H1 (cell line): ENCODE measurements around the gene RSAD1. TPM values are rescaled to one million over a fixed set of nuclear protein-coding genes. Genes with fewer than 3 reads are reported as not detected.

Source experiments
- CTCF ChIA-PET: fragments of 300-600 bp; sonication (Branson Sonifier 250); formaldehyde crosslinking; loops from one replicate; lab custom pipeline; 2021; ENCODE audit not compliant: partially characterized antibody; lab: Charles Lee
- POLR2A ChIA-PET: fragments of 300-600 bp; sonication (Branson Sonifier 250); formaldehyde crosslinking; loops from one replicate; lab custom pipeline; 2021; ENCODE audit warnings: inconsistent platforms; ENCODE audit not compliant: partially characterized antibody; lab: Charles Lee
- DNase-seq, 2 experiments: peaks; one replicate each; pipeline versions ENCODE4 v3.0.0 to v3.0.0-alpha.2; 2010 to 2022; ENCODE audit warnings: low spot score in 2 of 2, low read depth in 1 of 2, mixed read lengths in 1 of 2
- FAIRE-seq: peaks from 2 replicates; lab custom pipeline; 2011; peaks lifted over from hg19 to GRCh38; lab: Jason Lieb, UNC
- H2AFZ ChIP-seq: 2 replicates; pipeline ENCODE4 v1.8.1; 2012; ENCODE audit warnings: low read length, inconsistent platforms
- H2AK5ac ChIP-seq: 2 replicates; pipeline ENCODE4 v1.6.1; 2013; ENCODE audit warnings: low read depth, low read length
- H2BK120ac ChIP-seq: replicated peaks from 2 replicates; pipeline ENCODE3; 2013; ENCODE audit warnings: low read depth, low read length, inconsistent platforms
- H2BK12ac ChIP-seq: 2 replicates; pipeline ENCODE4 v1.6.1; 2013; ENCODE audit warnings: low read depth, low read length
- H2BK15ac ChIP-seq: 2 replicates; pipeline ENCODE4 v1.6.1; 2013; ENCODE audit warnings: low read length
- H2BK20ac ChIP-seq: 2 replicates; pipeline ENCODE4 v1.6.1; 2013; ENCODE audit warnings: low read length
- H2BK5ac ChIP-seq: 2 replicates; pipeline ENCODE4 v1.6.1; 2013; ENCODE audit warnings: low read depth, low read length
- H3K14ac ChIP-seq: 2 replicates; pipeline ENCODE4 v1.6.1; 2013; ENCODE audit warnings: inconsistent platforms; ENCODE audit not compliant: insufficient read length
- H3K18ac ChIP-seq: 2 replicates; pipeline ENCODE4 v1.6.1; 2013; ENCODE audit warnings: low read length; ENCODE audit errors: extremely low read depth
- H3K23ac ChIP-seq: 2 replicates; pipeline ENCODE4 v1.6.1; 2013; ENCODE audit warnings: inconsistent platforms; ENCODE audit not compliant: insufficient read length
- H3K23me2 ChIP-seq: 2 replicates; pipeline ENCODE4 v1.6.1; 2013; ENCODE audit warnings: low read depth, low read length
- H3K27ac ChIP-seq: 2 replicates; pipeline ENCODE4 v1.6.1; 2011; ENCODE audit warnings: low read depth, low read length, inconsistent platforms
- H3K27me3 ChIP-seq, 4 experiments: replicated peaks in 1 of 4; 1 replicate in 1 of 4; 2 replicates in 3 of 4; pipeline versions ENCODE4 v1.6.1 to v1.8.1; 2011 to 2013; ENCODE audit warnings: low read length in 3 of 4, mild to moderate bottlenecking in 3 of 4, inconsistent platforms in 2 of 4, mixed read lengths in 2 of 4, moderate library complexity in 1 of 4; ENCODE audit not compliant: control insufficient read depth in 3 of 4, insufficient read depth in 3 of 4; ENCODE audit errors: extremely low read depth in 1 of 4
- H3K36me3 ChIP-seq, 4 experiments: 2 replicates each; pipeline versions ENCODE4 v1.6.1 to v1.8.1; 2011 to 2013; ENCODE audit warnings: mild to moderate bottlenecking in 4 of 4, low read length in 3 of 4, moderate library complexity in 2 of 4, control low read depth in 1 of 4, inconsistent platforms in 1 of 4; ENCODE audit not compliant: insufficient read depth in 4 of 4, control insufficient read depth in 2 of 4
- H3K4ac ChIP-seq: replicated peaks from 2 replicates; pipeline ENCODE3; 2013; ENCODE audit warnings: low read length, low read depth, mixed read lengths, inconsistent platforms; ENCODE audit not compliant: insufficient read length
- H3K4me1 ChIP-seq, 4 experiments: replicated peaks in 1 of 4; 1 replicate in 1 of 4; 2 replicates in 3 of 4; pipeline versions ENCODE4 v1.6.1 to v1.8.1; 2011 to 2013; ENCODE audit warnings: low read length in 3 of 4, inconsistent platforms in 2 of 4, mixed read lengths in 1 of 4; ENCODE audit not compliant: insufficient read depth in 4 of 4, control insufficient read depth in 3 of 4
- H3K4me2 ChIP-seq, 2 experiments: 2 replicates each; pipeline versions ENCODE4 v1.6.1 to v1.8.1; 2011 to 2013; ENCODE audit warnings: low read depth in 2 of 2, low read length in 2 of 2, control low read depth in 1 of 2, inconsistent platforms in 1 of 2, mild to moderate bottlenecking in 1 of 2; ENCODE audit not compliant: insufficient read depth in 1 of 2
- H3K4me3 ChIP-seq, 4 experiments: fragments of 200-600, 300-600 bp in 1 of 4; sonication (generic), shearing (Covaris generic), sonication (Bioruptor Twin) in 1 of 4; 2 replicates each; pipeline versions ENCODE4 v1.5.1 to v1.8.1; 2011 to 2016; ENCODE audit warnings: low read length in 4 of 4, low read depth in 3 of 4, control low read depth in 2 of 4, inconsistent platforms in 2 of 4, mild to moderate bottlenecking in 2 of 4, mixed read lengths in 1 of 4, moderate library complexity in 1 of 4; ENCODE audit not compliant: insufficient read depth in 2 of 4; ENCODE audit errors: extremely low read depth in 1 of 4
- H3K56ac ChIP-seq: replicated peaks from 2 replicates; pipeline ENCODE3; 2013; ENCODE audit warnings: low read depth, mild to moderate bottlenecking, mixed read lengths, low read length, inconsistent platforms; ENCODE audit not compliant: insufficient read length
- H3K79me1 ChIP-seq: 2 replicates; pipeline ENCODE4 v1.6.1; 2013; ENCODE audit warnings: low read depth, low read length, control low read depth
- H3K79me2 ChIP-seq, 2 experiments: 2 replicates each; pipeline versions ENCODE4 v1.6.1 to v1.8.1; 2012 to 2013; ENCODE audit warnings: low read length in 2 of 2, mild to moderate bottlenecking in 2 of 2, inconsistent platforms in 1 of 2; ENCODE audit not compliant: insufficient read depth in 2 of 2, control insufficient read depth in 1 of 2
- H3K9ac ChIP-seq, 4 experiments: replicated peaks in 1 of 4; 1 replicate in 1 of 4; 2 replicates in 3 of 4; pipeline versions ENCODE4 v1.6.1 to v1.8.1; 2011 to 2013; ENCODE audit warnings: low read depth in 3 of 4, low read length in 3 of 4, control low read depth in 2 of 4, mild to moderate bottlenecking in 2 of 4, moderate library complexity in 2 of 4, inconsistent platforms in 1 of 4; ENCODE audit errors: extremely low read depth in 1 of 4
- H3K9me3 ChIP-seq, 2 experiments: 2 replicates each; pipeline versions ENCODE4 v1.6.1 to v1.8.1; 2012 to 2013; ENCODE audit warnings: mild to moderate bottlenecking in 2 of 2, moderate library complexity in 2 of 2, control low read depth in 1 of 2, inconsistent platforms in 1 of 2, low read depth in 1 of 2, low read length in 1 of 2, mixed read lengths in 1 of 2; ENCODE audit not compliant: insufficient read depth in 2 of 2
- H4K20me1 ChIP-seq, 2 experiments: replicated peaks in 1 of 2; 2 replicates each; pipeline versions ENCODE3 to v1.8.1; 2011 to 2013; ENCODE audit warnings: inconsistent platforms in 2 of 2, low read length in 2 of 2, mild to moderate bottlenecking in 1 of 2; ENCODE audit not compliant: insufficient read depth in 2 of 2, control insufficient read depth in 1 of 2
- H4K5ac ChIP-seq: 2 replicates; pipeline ENCODE4 v1.6.1; 2013; ENCODE audit warnings: low read length, low read depth, mixed read lengths, inconsistent platforms; ENCODE audit not compliant: insufficient read length
- H4K8ac ChIP-seq: 2 replicates; pipeline ENCODE4 v1.8.0; 2013; ENCODE audit warnings: mild to moderate bottlenecking, moderate library complexity, low read length, inconsistent platforms; ENCODE audit not compliant: insufficient read depth; ENCODE audit errors: extremely low read depth
- H4K91ac ChIP-seq: replicated peaks from 2 replicates; pipeline ENCODE3; 2013; ENCODE audit warnings: low read length, mixed read lengths, inconsistent platforms; ENCODE audit not compliant: insufficient read length
- ASH2L ChIP-seq: fragments of 200-600, 300-600 bp; sonication (generic); IDR thresholded peaks from one replicate; pipeline ENCODE4 v1.7.1; 2017; ENCODE audit warnings: low read length
- BACH1 ChIP-seq: IDR thresholded peaks from 2 replicates; pipeline ENCODE4 v1.6.1; 2012; ENCODE audit warnings: low read length, improper control_type of control experiment
- CBX8 ChIP-seq: fragments of 300-800, 300-1000 bp; sonication (generic); IDR thresholded peaks from 2 replicates; pipeline ENCODE4 v1.7.1; 2016; ENCODE audit warnings: low read depth, low read length, borderline replicate concordance
- GABPA ChIP-seq: IDR thresholded peaks from 2 replicates; pipeline ENCODE4 v1.6.1; 2011; ENCODE audit warnings: mild to moderate bottlenecking, low read length, moderate library complexity, borderline replicate concordance; ENCODE audit not compliant: insufficient read depth
- POU5F1 ChIP-seq: IDR thresholded peaks from 2 replicates; pipeline ENCODE4 v1.6.1; 2011; ENCODE audit warnings: low read depth, mild to moderate bottlenecking, low read length, moderate library complexity
- RNF2 ChIP-seq: fragments of 200-900, 300-1000 bp; sonication (generic); IDR thresholded peaks from 2 replicates; pipeline ENCODE4 v1.7.1; 2016; ENCODE audit warnings: borderline replicate concordance, low read depth, mild to moderate bottlenecking, antibody characterized with exemption, low read length; ENCODE audit not compliant: poor library complexity, severe bottlenecking; ENCODE audit errors: missing control alignments
- SAP30 ChIP-seq: fragments of 300-600 bp; sonication (generic); IDR thresholded peaks from 2 replicates; pipeline ENCODE4 v1.7.1; 2012; ENCODE audit warnings: low read length, moderate library complexity, mild to moderate bottlenecking, inconsistent platforms; ENCODE audit not compliant: insufficient read depth, insufficient replicate concordance
- SP2 ChIP-seq: IDR thresholded peaks from 2 replicates; pipeline ENCODE4 v1.6.1; 2012; ENCODE audit warnings: mild to moderate bottlenecking, low read length, inconsistent platforms
- YY1 ChIP-seq: IDR thresholded peaks from 2 replicates; pipeline ENCODE4 v1.6.1; 2011; ENCODE audit warnings: low read depth, mild to moderate bottlenecking, low read length
- ZNF274 ChIP-seq: IDR thresholded peaks from 2 replicates; pipeline ENCODE4 v1.7.0; 2012; ENCODE audit warnings: low read length, borderline replicate concordance; ENCODE audit errors: extremely low read depth
- WGBS, 2 experiments: shearing (Covaris generic) in 1 of 2; methylation state at CpG; one replicate each; pipeline versions ENCODE4 v1.1.6 to v1.1.7; 2013 to 2015; ENCODE audit warnings: low lambda C conversion rate in 2 of 2, mixed read lengths in 2 of 2, inconsistent platforms in 1 of 2, low coverage in 1 of 2, missing lambda C conversion rate in 1 of 2; ENCODE audit not compliant: insufficient replicate concordance in 2 of 2, insufficient coverage in 1 of 2, insufficient read length in 1 of 2; ENCODE audit errors: extremely low coverage in 1 of 2, missing lambda C conversion rate in 1 of 2; 5-methylcytosine and 5-hydroxymethylcytosine counted together
- polyA plus RNA-seq, 7 experiments: library from polyadenylated mRNA; depleted of rRNA in 3 of 7; stranded (reverse) in 5 of 7; unstranded in 2 of 7; fragments of >200 nt in 5 of 7; fragments of 200-250 nt in 2 of 7; gene quantifications; 1 replicate in 5 of 7; 2 replicates in 1 of 7; 4 replicates in 1 of 7; pipeline versions ENCODE4 v1.2.1 to v1.2.3, GENCODE V29; 2011 to 2013; ENCODE audit warnings: missing spikeins in 2 of 7, mixed read lengths in 2 of 7
- total RNA-seq: library from RNA; stranded (reverse); fragmentation: NEBNext Ultra II Directional; extraction: Animal tissue kit (Norgen Biotek cat#: 25700); gene quantifications from 2 replicates; pipeline ENCODE4 v1.2.1, GENCODE V29; 2021

The RSAD1 gene
- total and polyA plus RNA-seq, 2 of the 8 experiments (the other 6 are each of a cell fraction or from before 2014, with no cell fraction given), result 17.9 to 33.5 TPM

DNA sequence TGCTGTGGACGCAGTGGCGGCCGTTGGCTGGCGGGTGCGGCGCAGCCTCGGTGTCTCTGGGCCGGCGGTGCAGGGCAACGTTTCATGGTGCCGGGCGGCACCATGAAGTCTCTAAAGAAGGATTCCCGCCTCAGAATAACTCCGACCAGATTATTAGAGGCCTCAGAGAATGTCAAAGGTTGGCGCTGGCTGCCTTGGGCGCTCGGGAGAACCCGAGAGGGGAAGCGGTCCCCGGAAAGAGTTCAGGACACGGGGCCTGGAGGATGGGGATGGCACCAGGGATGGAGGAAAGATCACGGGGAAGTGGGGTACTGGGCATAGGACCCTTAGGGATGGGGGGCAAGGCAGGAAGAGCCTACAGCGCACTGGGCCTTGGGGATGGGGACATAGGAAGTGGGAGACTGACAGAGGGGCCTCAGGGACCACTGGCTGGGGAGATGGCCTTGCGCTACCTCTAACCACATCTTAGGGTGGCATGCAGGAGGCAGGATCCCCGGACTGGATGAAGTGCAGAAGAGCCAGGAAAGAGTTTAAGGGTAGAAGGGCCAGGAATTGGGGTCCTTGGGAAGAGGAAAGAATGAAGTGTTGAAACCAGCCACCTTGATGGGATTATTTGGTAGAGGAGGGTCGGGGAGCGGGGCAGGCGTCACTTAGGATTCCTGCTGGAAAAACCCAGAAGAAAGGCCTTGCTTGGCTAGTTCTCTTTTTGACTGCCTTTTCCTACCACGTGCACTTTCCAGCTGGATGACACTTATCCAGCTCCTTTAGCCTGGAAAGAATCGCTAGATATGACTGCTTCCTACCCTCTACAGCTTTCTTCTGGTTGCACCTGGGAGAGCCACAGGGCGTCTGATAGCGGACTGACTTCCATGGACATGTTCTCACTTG is 30.2 kb downstream of the RSAD1 start:
- ChIA-PET POLR2A (no interaction called here), CTCF (interaction anchor here (0.7 to 1.8 kb wide), 7 partner anchors 8 to 310 kb away, joined by 3 to 7 read pairs (median 5); no protein-coding TSS in a partner anchor)
- TF ChIP-seq YY1 (0 out of 2 replicates have a peak, but pooled peaks have one; percentile 14), GABPA (0 out of 2 replicates have a peak, but pooled peaks have one; percentile 26), SAP30 (no peak), ASH2L (peak; percentile 4), POU5F1 (no peak), ZNF274 (no peak), SP2 (no peak), BACH1 (no peak), RNF2 (no peak), CBX8 (no peak)

More for the DNA sequence above, 30.2 kb downstream of the RSAD1 start:
- no peak for FAIRE-seq
- no peak for DNase-seq
- Histone ChIP-seq H3K56ac (no peak overlapping the region), H3K23me2 (peaks cover 3% of the 10 kb centered on the region; the same call in 1 of the 2 replicates), H2BK120ac (no peak overlapping the region), H2AFZ (peak overlapping the region; percentile 30; the same call in 1 of the 2 replicates), H3K4ac (no peak overlapping the region), H3K79me1 (no peaks in the 10 kb centered on the region), H2BK5ac (peak overlapping the region; percentile 52), H3K4me2 (peak overlapping the region; percentile 79 to 87), H2BK15ac (no peak overlapping the region), H3K23ac (no peak overlapping the region), H3K27ac (no peak overlapping the region), H3K9ac (peak overlapping the region in 3 of 4 experiments; percentile 35 to 45 (median 36); a peak in 5 of 7 replicates), H3K79me2 (no peaks in the 10 kb centered on the region), H3K27me3 (no peaks in the 10 kb centered on the region; a peak in 1 of 7 replicates), H2AK5ac (no peak overlapping the region), H3K9me3 (no peaks in the 10 kb centered on the region), H4K91ac (peak overlapping the region; percentile 25), H4K5ac (no peak overlapping the region), H3K4me1 (peaks cover 2 to 10% (median 6%) of the 10 kb centered on the region in 4 experiments), H2BK12ac (no peak overlapping the region), H3K14ac (no peak overlapping the region), H3K36me3 (no peaks in the 10 kb centered on the region), H3K4me3 (peak overlapping the region; percentile 69 to 86 (median 75)), H4K20me1 (peaks cover 1 to 3% of the 10 kb centered on the region in 2 experiments), H3K18ac (peak overlapping the region; percentile 38; the same call in 1 of the 2 replicates), H2BK20ac (no peak overlapping the region), H4K8ac (peak overlapping the region; percentile 84; the same call in 1 of the 2 replicates)
- WGBS, 2 experiments, result 24% methylated on average over 32 of the region's 32 CpGs; no CpG with 5 or more reads in 1 of the 2 experiments
